HUES6 (cell line): ENCODE measurements around the gene TAP2.

Source experiments
- H3K27ac ChIP-seq: 2 replicates; pipeline ENCODE4 v1.7.0; 2013; ENCODE audit warnings: low read depth, mild to moderate bottlenecking, low read length, inconsistent platforms
- H3K27me3 ChIP-seq: 2 replicates; pipeline ENCODE4 v1.6.1; 2013; ENCODE audit warnings: low read length; ENCODE audit not compliant: control insufficient read depth, insufficient read depth
- H3K36me3 ChIP-seq: 2 replicates; pipeline ENCODE4 v1.6.1; 2013; ENCODE audit warnings: low read length; ENCODE audit not compliant: control insufficient read depth, insufficient read depth
- H3K4me1 ChIP-seq: 2 replicates; pipeline ENCODE4 v1.6.1; 2013; ENCODE audit warnings: low read length; ENCODE audit not compliant: control insufficient read depth, insufficient read depth
- H3K4me3 ChIP-seq: 2 replicates; pipeline ENCODE4 v1.5.1; 2013; ENCODE audit warnings: low read depth, low read length
- H3K9ac ChIP-seq: one replicate; pipeline ENCODE4 v1.6.1; 2013; ENCODE audit warnings: mild to moderate bottlenecking, low read length
- H3K9me3 ChIP-seq: 2 replicates; pipeline ENCODE4 v1.6.1; 2013; ENCODE audit warnings: low read depth, low read length; ENCODE audit not compliant: control insufficient read depth, insufficient read depth

TAP2 gene

GRCh38 chr6:32843979-32844838 lies 5.7 kb upstream of the TAP2 start, which contains the start of gene PSMB8:
Gene PSMB8 (minus strand): TSS chr6:32844047. CDS start chr6:32843996, 51 bp downstream.
- Histone ChIP-seq H3K4me3 (peak within 1 kb of the TSS; percentile 75), H3K27me3 (peaks cover 75% of the 10 kb centered on the region), H3K27ac (no peak within 1 kb of the TSS), H3K9ac (peak within 1 kb of the TSS; percentile 45), H3K36me3 (peaks cover 8% of the 10 kb centered on the region; the same call in 1 of the 2 replicates), H3K4me1 (peaks cover 3% of the 10 kb centered on the region; the same call in 1 of the 2 replicates), H3K9me3 (no peaks in the 10 kb centered on the region)

GRCh38 chr6:32843331-32843978 lies 4.9 kb upstream of the TAP2 start:
- peaks cover 3% of the 10 kb centered on the region; the same call in 1 of the 2 replicates for H3K4me1 ChIP-seq
- no peaks in the 10 kb centered on the region for H3K9me3 ChIP-seq
- H3K27ac ChIP-seq, result no peak overlapping the region
- peak overlapping the region; percentile 75 for H3K4me3 ChIP-seq
- peak overlapping the region; percentile 45 for H3K9ac ChIP-seq
- peaks cover 75% of the 10 kb centered on the region for H3K27me3 ChIP-seq
- peaks cover 8% of the 10 kb centered on the region; the same call in 1 of the 2 replicates for H3K36me3 ChIP-seq

- H3K9me3 ChIP-seq, result no peaks in the 10 kb centered on the region
- H3K27ac ChIP-seq, result no peak overlapping the region
- peaks cover 71% of the 10 kb centered on the region for H3K27me3 ChIP-seq
- no peak overlapping the region for H3K9ac ChIP-seq
- peaks cover 8% of the 10 kb centered on the region; the same call in 1 of the 2 replicates for H3K36me3 ChIP-seq
- H3K4me1 ChIP-seq, result peaks cover 6% of the 10 kb centered on the region
- no peak overlapping the region for H3K4me3 ChIP-seq
Measured at GRCh38 chr6:32842690-32843089, 4.2 kb upstream of the TAP2 start.

- no peak overlapping the region for H3K9ac ChIP-seq
- H3K36me3 ChIP-seq, result peaks cover 5% of the 10 kb centered on the region; the same call in 1 of the 2 replicates
- no peak overlapping the region for H3K4me3 ChIP-seq
- no peaks in the 10 kb centered on the region for H3K9me3 ChIP-seq
- H3K27ac ChIP-seq, result no peak overlapping the region
- peaks cover 9% of the 10 kb centered on the region for H3K4me1 ChIP-seq
- H3K27me3 ChIP-seq, result peaks cover 71% of the 10 kb centered on the region
Measured at GRCh38 chr6:32842021-32842650, 3.6 kb upstream of the TAP2 start.

GRCh38 chr6:32840604-32841246 lies 2.2 kb upstream of the TAP2 start:
- Histone ChIP-seq H3K4me1 (peaks cover 9% of the 10 kb centered on the region), H3K36me3 (no peaks in the 10 kb centered on the region), H3K9me3 (no peaks in the 10 kb centered on the region), H3K4me3 (no peak overlapping the region), H3K27ac (no peak overlapping the region), H3K27me3 (peaks cover 63% of the 10 kb centered on the region), H3K9ac (no peak overlapping the region)

DNA sequence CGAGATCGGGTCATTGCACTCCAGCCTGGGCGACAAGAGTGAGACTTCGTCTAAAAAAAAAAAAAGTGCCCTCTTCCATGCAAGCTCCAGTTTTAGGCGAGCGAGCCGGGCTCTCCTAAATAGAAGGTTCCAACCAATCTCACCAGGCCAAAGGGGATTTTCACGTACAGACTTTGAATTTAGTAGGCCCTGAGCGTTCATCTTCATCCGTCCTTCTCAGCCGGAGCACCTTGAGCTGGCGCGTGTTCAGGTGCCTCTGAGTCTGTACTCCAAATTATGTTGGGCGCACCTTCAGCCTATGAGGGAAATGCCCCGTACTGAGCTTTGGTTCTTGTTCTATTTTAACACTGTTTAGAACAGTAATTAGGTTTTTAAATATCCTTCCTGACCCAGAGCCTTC lies 817 bp upstream of the TAP2 start:
- H3K36me3 ChIP-seq, result no peaks in the 10 kb centered on the region; the same call in 1 of the 2 replicates
- H3K4me1 ChIP-seq, result peaks cover 9% of the 10 kb centered on the region
- no peaks in the 10 kb centered on the region for H3K9me3 ChIP-seq
- no peak overlapping the region for H3K4me3 ChIP-seq
- H3K27ac ChIP-seq, result no peak overlapping the region
- H3K27me3 ChIP-seq, result peaks cover 56% of the 10 kb centered on the region
- no peak overlapping the region for H3K9ac ChIP-seq

DNA sequence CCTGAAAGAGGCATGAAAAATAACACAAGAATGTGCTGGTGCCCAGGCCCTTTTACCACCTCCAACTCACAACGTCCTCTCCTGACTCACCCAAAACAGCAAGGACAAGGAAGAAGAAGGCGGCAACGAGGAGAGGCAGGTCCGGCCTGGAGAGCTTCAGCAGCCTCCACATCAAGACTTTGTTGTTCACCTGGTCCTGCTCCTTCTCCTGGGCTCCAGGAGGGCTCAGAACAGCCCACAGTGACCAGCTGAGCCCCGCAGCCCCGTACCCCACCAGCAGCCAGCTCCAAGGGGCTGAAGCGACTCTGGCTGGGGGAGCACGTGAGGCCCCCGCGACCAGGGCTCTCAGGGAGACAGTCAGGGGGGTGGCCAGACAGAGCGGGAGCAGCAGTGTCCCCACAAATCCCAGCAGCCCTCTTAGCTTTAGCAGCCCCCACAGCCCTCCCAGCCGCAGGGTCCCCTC lies 857 bp downstream of the TAP2 start:
- peaks cover 6% of the 10 kb centered on the region for H3K4me1 ChIP-seq
- no peaks in the 10 kb centered on the region; the same call in 1 of the 2 replicates for H3K36me3 ChIP-seq
- H3K4me3 ChIP-seq, result peak overlapping the region; percentile 87
- no peak overlapping the region for H3K9ac ChIP-seq
- H3K9me3 ChIP-seq, result no peaks in the 10 kb centered on the region
- H3K27me3 ChIP-seq, result peaks cover 39% of the 10 kb centered on the region
- H3K27ac ChIP-seq, result no peak overlapping the region

GRCh38 chr6:32836873-32837272 lies 1.7 kb downstream of the TAP2 start:
- no peak overlapping the region for H3K4me3 ChIP-seq
- H3K36me3 ChIP-seq, result no peaks in the 10 kb centered on the region; the same call in 1 of the 2 replicates
- H3K27me3 ChIP-seq, result peaks cover 31% of the 10 kb centered on the region; the same call in 1 of the 2 replicates
- no peak overlapping the region for H3K27ac ChIP-seq
- no peaks in the 10 kb centered on the region for H3K9me3 ChIP-seq
- H3K9ac ChIP-seq, result no peak overlapping the region
- peaks cover 6% of the 10 kb centered on the region for H3K4me1 ChIP-seq

- peaks cover 20% of the 10 kb centered on the region; the same call in 1 of the 2 replicates for H3K27me3 ChIP-seq
- H3K9ac ChIP-seq, result no peak overlapping the region
- H3K4me1 ChIP-seq, result peaks cover 6% of the 10 kb centered on the region
- no peak overlapping the region for H3K4me3 ChIP-seq
- H3K9me3 ChIP-seq, result no peaks in the 10 kb centered on the region
- H3K27ac ChIP-seq, result no peak overlapping the region
- no peaks in the 10 kb centered on the region; the same call in 1 of the 2 replicates for H3K36me3 ChIP-seq
Measured at GRCh38 chr6:32835167-32835893, 3.2 kb downstream of the TAP2 start.

- no peaks in the 10 kb centered on the region for H3K9me3 ChIP-seq
- H3K36me3 ChIP-seq, result peaks cover 3% of the 10 kb centered on the region; the same call in 1 of the 2 replicates
- no peak overlapping the region for H3K27ac ChIP-seq
- H3K27me3 ChIP-seq, result peaks cover 17% of the 10 kb centered on the region; the same call in 1 of the 2 replicates
- H3K4me1 ChIP-seq, result peaks cover 6% of the 10 kb centered on the region
- no peak overlapping the region for H3K9ac ChIP-seq
- no peak overlapping the region for H3K4me3 ChIP-seq
Measured at GRCh38 chr6:32833664-32834063, 4.9 kb downstream of the TAP2 start.
